KOPT-K1 (cell line): Measurements from ENCODE around the gene C2orf68.
A peak's percentile ranks its signal among the peaks of the same experiment; 100 is the strongest.
"Not testable (repeated sequence)": the region's sequence is repeated elsewhere in the genome, so short reads cannot be mapped to it uniquely, and the experiment has no call there.

Source experiments
- H3K27ac ChIP-seq: fragments of 200-600 bp; sonication (generic); 2 replicates; pipeline ENCODE4 v1.5.1; 2016; ENCODE audit warnings: antibody characterized with exemption, mild to moderate bottlenecking, low read depth, low read length; ENCODE audit not compliant: poor library complexity, severe bottlenecking
- H3K36me3 ChIP-seq: fragments of 200-600 bp; sonication (generic); 2 replicates; pipeline ENCODE4 v1.5.1; 2017; ENCODE audit warnings: antibody characterized with exemption, mild to moderate bottlenecking, low read length, moderate library complexity; ENCODE audit not compliant: insufficient read depth
- H3K9me3 ChIP-seq: fragments of 200-600 bp; sonication (generic); 2 replicates; pipeline ENCODE4 v1.5.1; 2017; ENCODE audit warnings: antibody characterized with exemption, low read length, mild to moderate bottlenecking; ENCODE audit not compliant: insufficient read depth, poor library complexity, severe bottlenecking

C2orf68 gene

GRCh38 chr2:85647823-85648526 is 36.1 kb upstream of the C2orf68 start:
- Histone ChIP-seq H3K27ac (no peak overlapping the region), H3K9me3 (no peaks in the 10 kb centered on the region), H3K36me3 (peaks cover 100% of the 10 kb centered on the region)

DNA sequence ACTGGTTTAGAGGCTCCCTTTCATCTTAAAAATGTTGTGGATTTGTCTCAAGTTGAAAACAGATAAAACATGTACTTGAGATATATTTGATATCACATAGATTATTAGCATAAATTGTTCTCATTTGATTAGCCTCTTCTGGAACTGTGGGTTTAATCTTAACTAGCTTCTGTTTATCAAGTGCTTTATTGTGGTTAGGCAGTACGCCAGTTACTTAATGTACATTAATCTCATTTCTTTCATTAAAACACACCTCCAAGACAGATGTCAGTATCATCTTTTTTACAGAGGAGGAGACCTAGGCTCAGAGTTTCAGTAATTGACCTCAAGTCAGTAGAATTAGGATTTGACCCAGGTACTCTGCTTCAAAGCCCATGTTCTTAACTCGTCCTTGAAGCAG is 34.3 kb upstream of the C2orf68 start:
- Histone ChIP-seq H3K27ac (no peak overlapping the region), H3K36me3 (peaks cover 100% of the 10 kb centered on the region), H3K9me3 (no peaks in the 10 kb centered on the region)

DNA sequence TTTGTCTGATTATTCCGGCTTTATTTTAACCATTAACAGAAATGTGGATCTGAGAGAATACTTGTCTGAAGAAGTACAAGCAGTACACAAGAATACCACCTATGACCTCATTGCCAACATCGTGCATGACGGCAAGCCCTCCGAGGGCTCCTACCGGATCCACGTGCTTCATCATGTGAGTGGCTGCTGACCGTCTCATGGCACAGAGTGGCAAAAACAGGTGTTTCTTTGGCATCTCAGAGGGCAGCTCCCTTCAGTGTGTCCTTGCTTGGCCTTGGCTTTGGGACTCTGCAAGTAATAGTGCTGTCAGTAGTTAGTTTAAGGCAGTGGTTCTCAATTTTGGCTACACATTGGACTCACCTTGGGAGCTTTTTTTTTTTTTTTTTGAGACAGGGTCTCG is 33.0 kb upstream of the C2orf68 start:
- Histone ChIP-seq H3K9me3 (no peaks in the 10 kb centered on the region), H3K36me3 (peaks cover 100% of the 10 kb centered on the region)

GRCh38 chr2:85642725-85643124 is 30.9 kb upstream of the C2orf68 start:
- H3K9me3 ChIP-seq, result no peaks in the 10 kb centered on the region
- H3K27ac ChIP-seq, result no peak overlapping the region
- peaks cover 100% of the 10 kb centered on the region for H3K36me3 ChIP-seq

More for the DNA sequence above, 33.0 kb upstream of the C2orf68 start:
- no peak overlapping the region for H3K27ac ChIP-seq

- H3K9me3 ChIP-seq, result no peaks in the 10 kb centered on the region
- peaks cover 100% of the 10 kb centered on the region for H3K36me3 ChIP-seq
- H3K27ac ChIP-seq, result no peak overlapping the region
These were observed 23.8 kb upstream of the C2orf68 start for GRCh38 chr2:85635636-85636035.

GRCh38 chr2:85635011-85635410 is 23.1 kb upstream of the C2orf68 start:
- Histone ChIP-seq H3K9me3 (no peaks in the 10 kb centered on the region), H3K27ac (no peak overlapping the region), H3K36me3 (peaks cover 100% of the 10 kb centered on the region)

GRCh38 chr2:85631316-85631715 is 19.4 kb upstream of the C2orf68 start:
- H3K27ac ChIP-seq, result no peak overlapping the region
- H3K9me3 ChIP-seq, result no peaks in the 10 kb centered on the region
- H3K36me3 ChIP-seq, result peaks cover 100% of the 10 kb centered on the region

- H3K9me3 ChIP-seq, result no peaks in the 10 kb centered on the region
- H3K36me3 ChIP-seq, result peaks cover 100% of the 10 kb centered on the region
- H3K27ac ChIP-seq, result no peak overlapping the region
These were observed 16.8 kb upstream of the C2orf68 start for GRCh38 chr2:85628658-85629057.

DNA sequence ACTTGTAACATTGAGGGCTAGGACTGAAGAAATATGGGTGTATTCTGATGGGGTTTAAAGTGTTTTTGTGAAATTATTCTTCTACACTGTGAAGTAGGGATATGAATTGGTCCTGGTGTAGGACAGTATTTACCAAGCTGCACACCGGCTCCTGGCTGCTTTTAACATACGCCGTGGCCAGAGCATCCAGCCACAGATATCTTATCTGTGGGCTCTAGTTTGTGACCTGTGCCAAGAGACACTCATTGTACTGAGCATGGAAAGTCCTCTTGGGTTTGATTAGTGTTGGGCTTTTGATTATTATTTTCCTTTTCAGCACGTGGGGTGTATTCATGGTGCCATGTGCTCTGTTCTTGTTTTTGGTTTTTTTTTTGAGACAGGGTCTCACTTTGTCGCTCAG is 12.1 kb upstream of the C2orf68 start:
- Histone ChIP-seq H3K27ac (no peak overlapping the region), H3K36me3 (peaks cover 100% of the 10 kb centered on the region), H3K9me3 (no peaks in the 10 kb centered on the region)

GRCh38 chr2:85621338-85621737 is 9.5 kb upstream of the C2orf68 start:
- H3K27ac ChIP-seq, result no peak overlapping the region
- peaks cover 91% of the 10 kb centered on the region for H3K36me3 ChIP-seq
- H3K9me3 ChIP-seq, result no peaks in the 10 kb centered on the region

GRCh38 chr2:85619617-85620016 is 7.8 kb upstream of the C2orf68 start:
- Histone ChIP-seq H3K27ac (no peak overlapping the region), H3K36me3 (peaks cover 74% of the 10 kb centered on the region), H3K9me3 (no peaks in the 10 kb centered on the region)

GRCh38 chr2:85617723-85618122 is 5.9 kb upstream of the C2orf68 start:
- not testable (repeated sequence) for H3K9me3 ChIP-seq, H3K27ac ChIP-seq
- H3K36me3 ChIP-seq, result peaks cover 55% of the 10 kb centered on the region

- H3K27ac ChIP-seq, result peak overlapping the region; percentile 96
- peaks cover 33% of the 10 kb centered on the region for H3K36me3 ChIP-seq
- H3K9me3 ChIP-seq, result no peaks in the 10 kb centered on the region
These were observed 3.5 kb upstream of the C2orf68 start for GRCh38 chr2:85615413-85615728.

GRCh38 chr2:85614757-85615156 is 2.9 kb upstream of the C2orf68 start:
- H3K36me3 ChIP-seq, result peaks cover 33% of the 10 kb centered on the region
- H3K27ac ChIP-seq, H3K9me3 ChIP-seq: not testable (repeated sequence)

DNA sequence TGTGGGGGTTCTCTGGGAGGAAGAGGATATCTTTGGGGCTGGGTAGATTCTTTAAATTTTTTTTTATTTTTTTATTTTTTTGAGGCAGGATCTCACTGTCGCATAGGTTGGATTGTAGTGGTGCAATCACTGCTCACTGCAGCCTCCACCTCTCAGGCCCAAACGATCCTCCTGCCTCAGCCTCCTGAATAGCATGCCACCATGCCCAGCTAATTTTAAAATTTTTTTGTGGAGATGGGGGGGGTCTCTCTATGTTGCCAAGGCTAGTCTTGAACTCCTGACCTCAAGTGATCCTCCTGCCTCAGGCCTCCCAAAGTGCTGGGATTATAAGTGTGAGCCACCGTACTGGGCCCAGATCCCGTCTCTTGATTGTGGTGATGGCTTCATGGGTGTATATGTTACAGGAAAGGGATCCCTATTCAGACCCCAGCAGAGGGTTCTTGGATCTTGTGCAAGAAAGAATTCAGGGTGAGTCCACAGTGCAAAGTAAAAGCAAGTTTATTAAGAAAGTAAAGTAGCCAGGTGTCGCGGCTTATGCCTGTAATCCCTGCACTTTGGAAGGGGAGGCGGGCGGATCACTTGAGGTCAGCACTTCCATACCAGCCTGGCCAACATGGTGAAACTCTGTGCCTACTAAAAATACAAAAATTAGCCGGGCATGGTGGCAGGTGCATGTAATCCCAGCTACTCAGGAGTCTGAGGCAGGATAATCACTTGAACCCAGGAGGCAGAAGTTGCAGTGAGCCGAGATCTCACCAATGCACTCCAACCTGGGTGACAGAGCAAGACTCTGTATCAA is 2.0 kb upstream of the C2orf68 start:
- no peak overlapping the region for H3K27ac ChIP-seq
- peaks cover 30% of the 10 kb centered on the region for H3K36me3 ChIP-seq

DNA sequence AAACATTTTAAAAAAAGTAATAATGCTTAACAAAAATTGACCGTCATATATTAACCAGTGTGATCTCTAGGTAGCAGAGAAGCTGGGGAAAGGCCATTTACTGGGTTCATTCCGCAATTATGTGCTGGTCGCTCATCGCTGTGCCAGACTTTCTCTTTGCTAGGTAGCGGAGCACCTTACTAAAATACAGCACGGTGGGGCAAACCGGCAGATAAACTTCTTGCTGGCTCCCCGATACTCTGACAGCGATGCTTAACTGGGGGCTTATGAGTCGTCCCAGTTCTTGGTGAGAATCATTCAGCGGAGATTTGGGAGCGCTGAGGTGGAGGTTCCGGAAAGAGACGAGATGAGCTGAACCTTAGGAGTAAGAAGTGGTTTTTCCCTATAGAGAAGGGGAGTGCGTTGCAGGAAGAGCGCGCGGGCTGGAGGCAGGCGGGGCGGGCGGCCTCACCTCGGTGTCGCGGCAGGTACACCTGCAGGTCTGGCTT is 605 bp downstream of the C2orf68 start:
- peaks cover 39% of the 10 kb centered on the region for H3K36me3 ChIP-seq
- no peaks in the 10 kb centered on the region for H3K9me3 ChIP-seq
- peak overlapping the region; percentile 72 for H3K27ac ChIP-seq

More for the DNA sequence above, 2.0 kb upstream of the C2orf68 start:
- H3K9me3 ChIP-seq, result no peaks in the 10 kb centered on the region
